NCI-H1048 (cell line): ENCODE measurements around the gene AGPAT3.

Experiments
- DNase-seq: peaks from one replicate; lab custom pipeline; 2025; lab: John Stamatoyannopoulos, UW

Gene AGPAT3

GRCh38 chr21:43994646-43995045, 129.6 kb downstream of the AGPAT3 start:
- DNase-seq = no peak

DNA sequence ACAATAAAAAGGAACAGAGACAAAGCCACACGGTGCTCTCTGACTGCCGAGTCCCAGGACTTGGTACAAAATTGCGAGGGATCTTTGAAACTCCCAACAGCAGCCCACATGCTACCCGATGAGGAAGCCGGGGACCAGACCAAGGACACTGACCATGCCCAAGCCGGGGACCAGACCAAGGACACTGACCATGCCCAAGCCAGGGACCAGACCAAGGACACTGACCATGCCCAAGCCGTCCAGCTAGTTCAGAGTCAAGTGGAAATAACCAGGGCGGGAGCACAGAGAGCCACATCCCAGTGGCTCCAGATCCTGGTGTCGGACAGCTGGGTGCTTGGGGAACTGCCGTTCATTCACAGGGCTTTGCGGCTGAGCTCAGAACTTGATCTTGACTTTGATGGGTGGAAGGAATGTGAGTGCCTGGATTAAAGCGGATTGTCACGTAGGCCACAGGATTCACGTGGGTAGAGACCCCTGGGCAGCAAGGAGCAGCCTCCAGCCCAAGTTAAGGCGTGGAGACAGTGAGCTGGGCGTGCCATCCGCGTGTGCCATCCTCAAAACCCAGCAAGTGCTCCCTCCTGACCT, 130.6 kb downstream of the AGPAT3 start:
- DNase-seq = no peak

GRCh38 chr21:43997766-43998742, 133.0 kb downstream of the AGPAT3 start:
- DNase-seq = no peak

- DNase-seq = no peak
Measured at GRCh38 chr21:44000360-44000759, 135.3 kb downstream of the AGPAT3 start.

GRCh38 chr21:44002511-44002910, 137.5 kb downstream of the AGPAT3 start:
- DNase-seq = no peak

DNA sequence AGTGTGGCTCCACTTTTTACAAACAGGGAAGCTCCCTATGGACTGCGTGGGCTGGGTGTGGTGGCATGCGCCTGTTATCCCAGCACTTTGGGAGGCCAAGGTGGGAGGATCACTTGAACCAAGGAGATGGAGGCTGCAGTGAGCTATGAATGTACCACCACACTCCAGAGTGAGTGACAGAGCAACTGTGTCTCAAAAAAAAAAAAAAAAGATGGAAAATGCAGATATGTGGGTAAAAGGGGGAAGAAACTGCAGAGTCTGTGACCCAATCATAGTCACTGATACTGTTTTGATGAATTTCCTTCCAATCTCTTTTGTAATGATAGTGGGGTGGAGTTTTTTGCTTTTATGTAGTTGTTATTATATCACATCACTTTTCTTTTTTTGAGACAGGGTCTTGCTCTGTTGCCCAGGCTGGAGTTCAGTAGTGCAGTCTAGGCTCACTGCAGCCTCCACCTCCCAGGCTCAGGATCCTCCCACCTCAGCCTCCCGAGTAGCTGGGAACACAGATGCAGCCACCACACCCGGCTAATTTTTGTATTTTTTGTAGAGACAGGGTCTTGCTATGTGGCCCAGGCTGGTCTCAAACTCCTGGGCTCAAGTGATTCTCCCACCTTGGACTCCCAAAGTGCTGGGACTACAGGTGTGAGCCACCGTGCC, 138.4 kb downstream of the AGPAT3 start:
- DNase-seq = no peak

- no peak for DNase-seq
Measured at GRCh38 chr21:44005071-44005470, 140.0 kb downstream of the AGPAT3 start.

- DNase-seq = no peak
Measured at GRCh38 chr21:44005593-44005992, 140.6 kb downstream of the AGPAT3 start.

DNA sequence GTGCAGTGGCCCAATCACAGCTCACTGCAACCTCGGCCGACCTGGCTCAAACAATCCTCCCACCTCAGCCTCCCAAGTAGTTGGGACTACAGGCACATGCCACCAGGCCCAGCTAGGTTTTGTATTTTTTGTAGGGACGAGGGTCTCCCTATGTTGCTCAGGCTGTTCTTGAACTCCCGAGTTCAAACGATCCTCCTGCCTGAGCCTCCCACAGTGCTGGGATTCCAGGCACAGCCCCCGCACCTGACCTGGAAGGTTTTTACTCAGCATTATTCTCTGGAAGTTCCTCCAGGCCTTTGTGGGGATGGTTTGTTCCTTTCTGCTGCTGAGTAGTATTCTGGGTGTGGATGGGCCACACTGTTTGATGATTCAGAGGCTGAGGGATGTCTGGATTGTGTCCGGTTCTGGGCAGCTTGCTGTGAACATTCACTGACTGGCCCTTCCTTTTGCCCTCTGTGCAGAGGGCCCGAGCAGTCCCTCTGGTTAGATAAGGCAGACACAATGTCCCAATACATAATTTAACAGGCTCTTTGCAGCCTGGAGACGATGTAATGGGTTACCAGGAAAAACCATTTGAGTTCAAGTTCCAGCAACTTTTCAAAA, 141.1 kb downstream of the AGPAT3 start:
- DNase-seq = no peak

GRCh38 chr21:44006656-44007055, 141.6 kb downstream of the AGPAT3 start:
- no peak for DNase-seq

GRCh38 chr21:44010429-44010828, 145.4 kb downstream of the AGPAT3 start:
- DNase-seq = no peak

- DNase-seq = no peak
Measured at GRCh38 chr21:44011123-44011522, 146.1 kb downstream of the AGPAT3 start.

DNA sequence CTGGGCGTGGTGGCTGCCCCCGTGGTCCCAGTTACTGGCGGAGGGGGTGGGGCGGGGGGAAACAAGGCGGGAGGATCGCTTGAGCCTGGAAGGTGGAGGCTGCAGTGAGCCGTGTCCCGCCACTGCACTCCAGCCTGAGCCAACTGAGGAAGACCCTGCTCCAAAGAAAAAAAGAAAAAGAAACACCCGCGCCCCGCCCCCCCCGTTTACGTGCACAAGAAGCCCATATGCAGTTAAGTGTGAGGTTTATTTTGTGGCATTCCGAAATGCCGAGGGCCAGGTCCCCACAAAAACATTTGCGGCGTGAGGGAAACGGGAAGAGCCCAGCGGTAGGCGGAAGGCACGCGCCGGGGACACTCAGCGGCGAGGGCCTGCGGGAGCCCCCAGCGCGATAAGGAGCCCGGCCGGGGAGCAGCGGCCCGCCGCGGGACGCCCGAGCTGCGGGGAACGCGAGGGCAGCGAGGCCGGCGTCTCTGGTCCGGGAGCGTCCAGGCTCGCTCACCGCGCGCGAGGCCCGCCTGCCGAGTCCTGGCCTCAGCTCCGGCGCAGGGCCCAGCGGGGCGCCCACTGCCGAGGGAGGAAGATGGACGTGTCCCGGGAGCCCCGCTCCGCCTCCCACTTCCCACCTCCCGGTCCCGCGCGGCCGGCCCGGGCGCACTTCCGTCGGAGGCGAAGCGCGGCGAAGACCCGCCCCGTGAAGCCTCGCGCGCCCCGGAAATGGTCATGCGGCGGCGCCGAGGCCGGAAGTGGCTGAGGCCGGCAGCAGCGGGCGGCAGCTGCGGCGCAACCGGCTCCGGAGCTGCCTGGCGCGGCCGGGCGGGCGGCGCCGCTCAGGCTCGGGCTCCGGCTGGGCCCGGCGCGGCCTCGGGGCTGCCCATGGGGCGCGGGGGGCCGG, 146.8 kb downstream of the AGPAT3 start, which contains the start of gene TRAPPC10:
Gene TRAPPC10, plus strand, starts transcription at position 731 of the 895 bp plus-strand sequence. CDS start 185 bp downstream, outside the sequence.
- DNase-seq = peak; percentile 53

- DNase-seq = no peak
Measured at GRCh38 chr21:44012474-44013379, 147.7 kb downstream of the AGPAT3 start.

DNA sequence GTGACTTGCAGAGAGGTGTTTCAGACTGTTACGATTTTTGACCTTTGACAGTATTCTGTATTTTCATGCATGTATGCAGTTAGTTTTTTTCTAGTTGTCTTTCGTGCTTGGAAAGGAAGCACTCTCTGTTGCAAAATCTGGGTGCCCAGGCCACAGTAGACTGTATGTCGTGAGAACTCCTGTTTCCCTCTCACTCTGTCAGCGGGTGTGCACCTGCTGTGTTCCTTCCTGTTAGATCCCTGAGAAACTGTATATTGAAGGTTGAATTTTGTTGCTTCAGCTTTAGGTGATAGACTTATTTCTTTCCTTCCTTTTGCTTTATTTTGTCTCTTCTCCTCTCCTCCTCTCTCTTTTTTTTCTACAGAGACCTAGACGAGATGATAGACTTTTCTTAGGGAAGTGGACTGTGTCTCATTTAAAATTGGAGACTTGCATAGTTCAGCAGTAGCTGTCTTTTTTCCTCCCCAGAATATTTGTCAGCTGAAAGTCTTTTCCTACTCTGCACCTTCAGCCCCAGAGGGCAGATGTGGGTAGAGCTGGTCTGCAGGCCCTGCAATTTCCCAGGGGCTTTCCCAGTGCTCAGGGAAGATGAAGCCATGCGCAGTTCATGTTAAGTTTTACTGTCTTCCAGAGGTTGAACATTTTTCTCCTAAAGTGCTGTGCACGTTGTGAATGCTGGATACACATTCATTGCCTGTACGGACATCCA, 148.5 kb downstream of the AGPAT3 start:
- DNase-seq = no peak

GRCh38 chr21:44017601-44018000, 152.6 kb downstream of the AGPAT3 start:
- no peak for DNase-seq

GRCh38 chr21:44018127-44018526, 153.1 kb downstream of the AGPAT3 start:
- no peak for DNase-seq

DNA sequence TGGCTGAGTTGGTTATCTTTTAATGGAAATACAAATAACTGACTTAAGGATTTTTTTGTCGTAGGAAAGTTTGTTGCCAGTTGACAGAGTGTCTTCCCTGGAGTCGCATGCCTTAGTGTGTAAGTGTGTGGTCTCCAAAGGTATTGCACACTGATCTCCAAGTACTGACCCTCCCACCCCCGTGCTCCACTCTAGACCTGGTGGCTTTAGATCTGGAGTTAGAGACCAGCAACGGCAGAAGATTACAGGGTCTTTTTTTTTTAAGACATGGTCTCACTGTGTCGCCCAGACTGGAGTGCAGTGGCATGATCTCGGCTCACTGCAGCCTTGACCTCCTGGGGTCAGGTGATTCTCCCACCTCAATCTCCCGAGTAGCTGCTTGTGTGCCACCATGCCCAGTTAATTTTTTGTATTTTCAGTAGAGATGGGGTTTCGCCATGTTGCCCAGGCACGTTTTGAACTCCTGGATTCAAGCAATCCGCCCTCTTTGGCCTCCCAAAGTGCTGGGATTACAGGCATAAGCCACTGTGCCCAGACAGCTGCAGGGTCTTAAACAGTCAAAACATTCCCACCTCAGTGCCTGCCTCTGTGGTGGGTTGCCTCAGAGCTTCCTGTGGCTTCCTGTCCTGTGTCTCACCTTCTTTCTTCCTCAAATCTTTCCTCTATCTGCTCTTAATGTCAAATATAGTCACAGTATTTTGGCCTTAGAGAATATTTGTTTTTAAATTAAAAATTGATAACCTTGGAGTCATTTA, 154.0 kb downstream of the AGPAT3 start:
- DNase-seq = no peak

DNA sequence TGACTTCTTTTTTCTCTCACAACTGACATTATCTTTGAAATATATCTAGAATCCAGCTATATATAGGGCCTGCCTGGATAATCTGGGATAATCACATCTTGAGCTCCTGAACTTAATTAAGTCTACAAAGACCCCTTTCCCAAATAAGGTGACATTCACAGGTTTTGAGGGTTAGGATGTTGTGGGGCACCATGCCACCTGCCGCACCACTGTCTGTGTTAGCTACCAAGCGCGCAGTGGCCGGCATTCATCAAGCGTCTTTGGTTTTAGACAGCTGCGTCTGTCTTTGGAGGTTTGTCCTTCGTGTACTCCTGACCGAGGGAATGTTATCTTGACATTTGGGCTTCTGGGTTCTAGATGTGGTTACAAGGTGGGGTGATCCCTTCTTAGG, 154.5 kb downstream of the AGPAT3 start:
- DNase-seq = no peak
